GM21390 (cell line): ENCODE measurements around the gene EML1.

Experiments used
- ATAC-seq: cut with Tn5 transposase; IDR thresholded peaks from one replicate; pipeline ENCODE4 v1.9.1; 2021; ENCODE audit not compliant: unreplicated experiment

Gene EML1

DNA sequence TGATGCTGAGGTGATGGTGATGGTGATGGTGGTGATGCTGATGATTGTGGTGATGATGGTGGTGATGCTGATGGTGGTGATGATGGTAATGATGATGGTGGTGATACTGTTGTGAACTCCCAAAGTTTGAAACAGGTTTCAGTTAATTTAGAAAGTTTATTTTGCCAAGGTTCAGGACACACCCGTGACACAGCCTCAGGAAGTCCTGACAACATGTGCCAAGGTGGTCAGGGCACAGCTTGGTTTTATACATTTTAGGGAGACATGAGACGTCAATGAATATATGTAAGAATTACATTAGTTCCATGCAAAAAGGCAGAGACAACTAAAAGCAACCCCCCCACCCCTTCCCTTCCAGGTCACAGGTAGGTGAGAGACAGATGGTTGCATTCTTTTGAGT is 159.2 kb downstream of the EML1 start:
- ATAC-seq: no peak

GRCh38 chr14:99955826-99956455 is 162.7 kb downstream of the EML1 start:
- no peak for ATAC-seq

DNA sequence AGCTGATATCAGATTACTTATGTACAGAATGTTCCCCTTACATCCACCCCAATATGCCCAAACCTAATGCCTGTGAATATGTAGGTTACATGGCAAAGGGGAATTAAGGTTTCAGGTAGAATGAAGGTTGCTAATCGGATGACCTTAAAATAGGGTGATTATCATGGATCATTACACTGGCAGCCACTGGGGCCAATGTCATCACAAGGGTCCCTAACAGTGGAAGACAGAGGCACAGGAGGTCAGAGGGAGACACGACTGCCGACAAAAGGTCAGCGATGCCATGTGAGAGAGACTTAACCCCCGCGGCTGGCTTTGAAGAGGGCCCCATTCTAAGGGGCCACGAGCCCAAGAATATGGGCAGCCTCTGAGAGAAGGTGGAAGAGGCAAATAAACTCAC is 165.2 kb downstream of the EML1 start:
- no peak for ATAC-seq

- ATAC-seq: no peak
Measured at GRCh38 chr14:99961826-99962518, 168.8 kb downstream of the EML1 start.

GRCh38 chr14:99964979-99965378 is 171.8 kb downstream of the EML1 start:
- ATAC-seq: no peak

DNA sequence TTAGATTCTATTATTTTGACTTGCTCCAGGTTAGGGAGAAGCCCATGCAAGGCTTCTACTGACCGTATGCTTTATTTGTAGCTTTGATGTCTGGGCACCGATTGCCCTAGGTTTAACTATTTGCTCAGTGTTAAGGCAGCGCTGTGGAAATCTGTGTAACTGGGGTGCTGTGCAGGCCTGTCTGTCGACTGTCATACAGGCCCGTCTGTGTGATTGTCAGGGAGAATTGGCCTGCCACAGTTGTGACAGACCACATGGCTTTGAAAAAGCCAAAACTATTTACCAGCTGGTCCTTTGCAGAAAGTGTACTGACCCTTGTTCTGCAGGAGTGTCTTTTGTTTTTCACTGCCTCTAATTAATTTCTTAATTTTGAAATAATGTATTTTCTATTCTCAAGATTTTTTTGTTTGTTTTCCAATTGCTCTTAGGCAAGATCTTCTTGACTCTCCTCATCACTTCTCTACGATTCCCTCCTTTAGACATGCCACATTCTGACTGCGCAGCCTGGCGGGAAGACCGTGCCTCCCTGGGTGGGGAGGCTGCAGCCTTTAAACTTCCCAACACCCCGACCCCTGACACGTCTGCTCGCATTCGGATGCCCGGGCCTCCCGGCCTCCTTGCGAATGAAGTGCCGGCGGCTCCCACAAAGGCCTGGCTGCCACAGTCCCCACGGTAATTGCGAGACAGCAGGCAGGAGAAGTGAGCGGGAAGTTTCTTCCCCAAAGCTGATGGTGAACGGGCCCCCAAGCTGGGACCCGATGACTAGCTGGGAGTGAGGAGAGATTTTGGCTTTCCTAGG is 173.0 kb downstream of the EML1 start:
- ATAC-seq: no peak

GRCh38 chr14:99966912-99967311 is 173.7 kb downstream of the EML1 start:
- ATAC-seq: no peak

GRCh38 chr14:99968191-99968920 is 175.1 kb downstream of the EML1 start:
- no peak for ATAC-seq

DNA sequence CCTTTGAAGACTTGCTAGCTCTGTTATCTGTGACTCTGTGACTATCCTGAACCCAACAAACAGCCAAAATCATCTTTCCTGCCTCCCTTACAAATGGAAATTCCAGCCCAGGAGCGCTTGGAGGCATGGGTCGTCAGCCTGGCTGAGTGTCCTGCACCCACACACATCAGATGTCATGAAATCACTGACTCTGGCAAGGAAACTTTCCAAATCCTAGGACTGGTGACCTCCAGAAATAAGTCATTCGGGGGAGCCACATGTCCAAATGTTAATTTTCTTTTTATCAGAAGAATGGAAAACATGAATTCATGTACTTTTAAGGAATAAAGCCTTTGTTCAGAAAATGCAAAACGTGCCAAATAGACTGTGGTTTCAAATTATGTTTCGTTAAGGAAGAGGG is 175.7 kb downstream of the EML1 start:
- ATAC-seq: no peak

- ATAC-seq: no peak
Measured at GRCh38 chr14:99969673-99970322, 176.6 kb downstream of the EML1 start.

DNA sequence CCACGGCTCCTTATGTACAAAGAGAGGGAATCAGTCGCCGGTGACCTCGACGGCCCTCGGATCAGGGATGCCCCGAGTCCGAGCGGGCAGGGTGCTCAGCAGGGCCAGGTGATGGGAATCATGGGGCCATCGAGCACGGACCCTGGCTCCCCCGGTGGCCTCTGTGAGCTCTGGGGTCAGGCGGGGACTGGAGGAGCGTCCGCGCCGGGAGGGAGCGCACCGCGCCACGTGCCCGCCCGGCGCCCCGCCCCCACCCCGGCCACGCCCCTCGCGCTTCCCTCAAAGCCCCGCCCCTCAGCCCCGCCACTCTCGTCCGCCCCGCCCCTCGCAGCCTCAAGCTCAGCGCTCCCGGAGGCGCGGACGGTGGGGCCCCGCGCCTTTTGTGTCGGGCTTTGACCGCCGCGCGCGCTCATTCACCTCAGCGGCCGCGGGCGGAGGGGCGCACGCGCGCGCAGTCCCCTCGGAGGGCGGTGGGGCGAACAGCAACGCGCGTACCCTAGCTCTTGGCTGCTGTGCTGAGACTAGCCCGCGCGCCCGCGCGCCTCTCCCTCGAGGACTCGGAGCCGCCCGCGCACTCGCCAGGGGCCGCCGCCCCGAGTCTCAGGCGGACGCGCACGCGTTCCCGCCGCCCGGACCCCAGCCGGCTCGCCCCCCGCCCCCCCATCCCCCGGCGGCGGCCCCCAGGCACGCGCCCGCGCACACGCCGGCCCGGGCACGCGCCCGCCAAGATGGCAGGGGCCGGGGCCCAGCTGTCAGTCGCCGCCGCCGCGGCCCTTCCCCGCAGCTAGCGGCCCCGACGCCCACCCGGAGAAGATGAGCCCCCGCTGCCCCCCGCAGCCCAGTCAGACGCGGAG is 178.1 kb downstream of the EML1 start:
- peak; percentile 71 for ATAC-seq

DNA sequence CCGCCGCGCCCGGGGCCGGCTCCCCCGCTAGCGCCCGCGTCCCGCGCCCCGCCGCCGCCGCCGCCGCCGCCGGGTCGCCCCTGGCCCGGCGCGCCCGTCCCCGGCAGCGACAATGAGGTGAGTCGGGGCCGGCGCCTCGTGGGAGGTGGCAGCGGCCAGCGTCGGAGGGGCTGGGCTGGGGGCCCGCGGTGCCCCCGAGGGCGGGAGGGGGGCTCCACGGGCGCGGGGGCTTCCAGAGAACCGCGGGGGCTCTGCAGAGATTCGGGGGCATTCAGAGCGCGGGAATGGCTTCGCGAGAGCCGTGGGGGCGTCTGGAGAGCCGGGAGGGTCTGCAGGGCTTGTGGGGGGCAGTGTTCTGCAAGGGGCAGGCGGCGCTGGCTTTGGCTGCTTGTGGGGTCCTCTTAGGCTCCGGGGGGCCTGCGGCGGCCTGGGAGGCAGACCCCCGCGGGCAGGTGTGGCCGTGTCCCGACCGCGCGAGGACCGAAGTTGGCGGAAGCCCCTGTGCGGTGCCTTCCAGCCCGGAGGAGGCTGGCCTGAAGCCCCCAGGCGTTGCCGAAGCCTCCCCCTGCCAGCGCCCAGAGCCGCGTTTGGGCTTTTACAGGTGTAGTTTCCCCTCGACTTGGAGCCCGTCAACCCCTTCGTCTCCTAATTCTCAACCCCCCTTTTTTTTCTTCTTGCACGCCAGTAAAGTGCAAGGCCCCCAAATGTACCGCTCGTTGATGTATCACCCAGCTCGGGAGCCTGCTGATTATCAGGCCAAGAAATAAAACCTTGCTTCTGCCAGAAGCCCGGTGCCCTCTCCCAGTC is 178.9 kb downstream of the EML1 start:
- ATAC-seq: peak; percentile 37

GRCh38 chr14:99972748-99973466 is 179.7 kb downstream of the EML1 start:
- no peak for ATAC-seq

GRCh38 chr14:99975190-99975589 is 182.0 kb downstream of the EML1 start:
- ATAC-seq: no peak

GRCh38 chr14:99976021-99976420 is 182.8 kb downstream of the EML1 start:
- no peak for ATAC-seq

DNA sequence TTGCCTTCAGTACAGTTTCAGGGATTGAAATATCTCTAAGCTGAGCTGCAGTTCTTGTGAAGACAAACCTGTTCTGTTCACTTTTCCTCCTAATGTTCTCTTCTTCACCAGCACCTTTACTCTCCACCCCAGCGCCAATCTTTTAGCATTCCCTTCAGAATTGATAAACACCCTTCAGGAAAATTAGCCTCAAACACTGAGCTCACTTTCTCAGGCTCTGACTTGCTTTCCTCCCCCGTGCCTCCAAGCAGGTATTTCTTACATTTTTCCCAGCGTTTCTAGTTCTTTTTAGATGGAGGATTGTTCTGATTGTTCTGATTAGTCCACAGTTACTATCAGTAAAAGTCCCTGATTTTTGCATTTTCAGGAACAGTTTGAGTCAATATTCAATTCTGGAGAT is 183.5 kb downstream of the EML1 start:
- ATAC-seq: no peak

- no peak for ATAC-seq
Measured at GRCh38 chr14:99980299-99980698, 187.1 kb downstream of the EML1 start.

DNA sequence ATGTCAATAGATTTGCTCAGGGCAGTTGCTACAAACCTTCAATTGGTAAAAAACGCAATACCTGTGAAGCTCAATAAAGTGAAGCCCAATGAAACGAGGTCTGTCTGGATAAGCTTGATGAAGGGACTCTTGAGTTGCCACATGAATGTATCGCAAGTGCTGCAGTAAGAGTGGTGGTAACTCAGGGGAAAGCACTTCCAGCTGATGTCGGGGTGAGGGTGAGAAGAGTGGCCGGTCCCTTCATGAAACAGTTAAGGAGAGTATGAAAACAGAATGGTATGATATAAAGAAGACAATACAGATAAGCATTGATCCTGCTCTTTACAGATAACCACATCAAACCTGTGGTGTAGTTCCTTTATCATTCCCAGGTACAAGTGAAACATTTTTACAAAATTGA is 188.6 kb downstream of the EML1 start:
- ATAC-seq: no peak
